NCI-H2196 treated with DMSO at 0.1 percent for 48 hours (cell line): ENCODE data around the gene MCC.

ENCODE experiments used
- DNase-seq: peaks from one replicate; lab custom pipeline; 2025; ENCODE audit not compliant: unreplicated experiment; lab: John Stamatoyannopoulos, UW

MCC gene

GRCh38 chr5:113487781-113488644, at the start of gene MCC:
MCC (minus strand) TSS chr5:113488453.
- DNase-seq = peak; percentile 38

- DNase-seq = no peak
Observed at GRCh38 chr5:113531481-113532159, 43.4 kb upstream of the MCC start.

GRCh38 chr5:113527746-113528145, 39.5 kb upstream of the MCC start:
- DNase-seq = no peak

- no peak for DNase-seq
Observed at GRCh38 chr5:113526421-113526820, 38.2 kb upstream of the MCC start.

GRCh38 chr5:113524927-113525326, 36.7 kb upstream of the MCC start:
- DNase-seq = no peak

GRCh38 chr5:113523168-113523567, 34.9 kb upstream of the MCC start:
- DNase-seq = no peak

GRCh38 chr5:113520899-113521298, 32.6 kb upstream of the MCC start:
- DNase-seq = no peak

- DNase-seq = no peak
Observed at GRCh38 chr5:113520429-113520828, 32.2 kb upstream of the MCC start.

GRCh38 chr5:113519412-113519811, 31.2 kb upstream of the MCC start:
- no peak for DNase-seq

- no peak for DNase-seq
Observed at GRCh38 chr5:113518884-113519283, 30.6 kb upstream of the MCC start.

GRCh38 chr5:113514289-113514635, 26.0 kb upstream of the MCC start:
- no peak for DNase-seq

GRCh38 chr5:113513384-113514288, 25.4 kb upstream of the MCC start, which contains the start of gene YTHDC2:
YTHDC2 (plus strand) TSS chr5:113513694; CDS start chr5:113513896, 202 bp downstream.
- peak; percentile 54 for DNase-seq

- DNase-seq = no peak
Observed at GRCh38 chr5:113512341-113512740, 24.1 kb upstream of the MCC start.

- no peak for DNase-seq
Observed at GRCh38 chr5:113510836-113511451, 22.7 kb upstream of the MCC start.

- no peak for DNase-seq
Observed at GRCh38 chr5:113508756-113509155, 20.5 kb upstream of the MCC start.

- DNase-seq = no peak
Observed at GRCh38 chr5:113507601-113508000, 19.3 kb upstream of the MCC start.

GRCh38 chr5:113505181-113505580, 16.9 kb upstream of the MCC start:
- no peak for DNase-seq

- DNase-seq = no peak
Observed at GRCh38 chr5:113503146-113503545, 14.9 kb upstream of the MCC start.

- no peak for DNase-seq
Observed at GRCh38 chr5:113502073-113502472, 13.8 kb upstream of the MCC start.

GRCh38 chr5:113495422-113495841, 7.2 kb upstream of the MCC start:
- no peak for DNase-seq

- DNase-seq = no peak
Observed at GRCh38 chr5:113493446-113493845, 5.2 kb upstream of the MCC start.
